GM21619 (cell line): ENCODE data around the gene DDX4.

ENCODE experiments used
- ATAC-seq: cut with Tn5 transposase; IDR thresholded peaks from one replicate; pipeline ENCODE4 v1.9.1; 2021; ENCODE audit not compliant: unreplicated experiment

The DDX4 gene

DNA sequence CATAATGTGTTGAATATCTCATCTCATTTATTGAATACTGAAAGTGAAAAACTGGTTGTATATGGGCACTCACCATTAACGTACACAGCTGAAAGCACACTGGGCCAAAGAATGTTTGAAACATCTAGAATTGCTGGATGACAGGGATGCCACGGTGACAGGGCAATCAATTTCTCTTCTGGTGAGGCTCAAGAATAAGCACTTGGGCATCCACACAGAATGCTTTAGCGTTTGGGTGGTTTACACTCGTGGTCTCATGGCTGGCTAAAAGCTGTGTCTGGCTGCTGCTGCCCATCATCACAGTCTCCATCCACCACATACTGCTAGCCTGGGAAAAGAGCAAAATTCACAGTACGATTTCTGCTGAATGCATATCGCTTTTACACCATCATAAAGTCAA is 82.6 kb downstream of the DDX4 start:
- no peak for ATAC-seq

- no peak for ATAC-seq
These were observed 84.1 kb downstream of the DDX4 start for GRCh38 chr5:55821731-55822512.

DNA sequence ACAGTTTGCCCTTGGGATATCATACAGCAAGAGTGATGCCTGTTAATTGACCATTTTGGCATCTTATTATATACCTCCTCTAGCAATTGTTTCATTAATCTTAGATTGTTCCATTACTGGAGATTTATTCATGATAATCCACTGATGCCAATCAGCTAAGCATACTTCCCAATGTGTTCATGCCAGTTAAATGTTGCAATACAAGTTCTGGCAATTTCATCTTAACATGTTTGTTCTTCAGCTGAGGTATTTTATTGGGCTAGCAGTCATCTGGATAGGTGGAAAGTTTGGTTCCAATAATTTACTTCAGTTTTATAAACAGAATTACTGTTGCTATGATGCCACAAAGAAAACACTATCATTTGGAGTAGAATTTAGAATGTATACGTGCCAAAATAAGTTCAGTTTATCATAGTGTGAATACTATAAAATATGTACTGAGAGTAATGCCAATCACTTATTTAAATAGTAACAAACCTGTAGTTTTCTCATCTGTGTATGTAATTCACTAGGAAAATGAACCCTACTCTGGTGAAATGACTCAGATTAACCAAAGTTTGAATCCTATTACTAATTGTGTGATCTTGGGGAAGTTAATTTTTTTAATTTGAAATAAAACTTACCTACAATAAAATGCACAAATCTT is 85.4 kb downstream of the DDX4 start:
- ATAC-seq = no peak

- ATAC-seq = no peak
These were observed 92.1 kb downstream of the DDX4 start for GRCh38 chr5:55829956-55830355.

- no peak for ATAC-seq
These were observed 94.6 kb downstream of the DDX4 start for GRCh38 chr5:55832446-55832845.

GRCh38 chr5:55836191-55836590 is 98.3 kb downstream of the DDX4 start:
- no peak for ATAC-seq

DNA sequence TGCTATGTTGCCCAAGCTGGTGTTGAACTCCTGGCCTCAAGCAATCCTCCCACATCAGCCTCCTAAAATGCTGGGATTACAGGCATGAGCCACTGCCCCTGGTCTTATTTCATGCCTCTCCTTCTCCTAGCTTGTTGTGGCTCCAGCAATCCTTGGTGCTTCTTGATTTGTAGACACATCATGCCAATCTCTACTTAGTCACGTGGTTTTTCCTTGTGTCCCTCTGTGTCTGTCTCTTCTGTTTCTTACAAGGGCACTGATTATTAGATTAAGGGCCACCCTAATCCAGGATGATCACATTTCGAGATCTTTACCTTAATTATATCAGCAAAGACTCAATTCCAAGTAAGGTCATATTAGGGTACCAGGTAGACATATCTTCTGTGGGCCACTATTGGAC is 104.1 kb downstream of the DDX4 start:
- ATAC-seq = no peak

GRCh38 chr5:55847837-55848236 is 110.0 kb downstream of the DDX4 start:
- no peak for ATAC-seq

DNA sequence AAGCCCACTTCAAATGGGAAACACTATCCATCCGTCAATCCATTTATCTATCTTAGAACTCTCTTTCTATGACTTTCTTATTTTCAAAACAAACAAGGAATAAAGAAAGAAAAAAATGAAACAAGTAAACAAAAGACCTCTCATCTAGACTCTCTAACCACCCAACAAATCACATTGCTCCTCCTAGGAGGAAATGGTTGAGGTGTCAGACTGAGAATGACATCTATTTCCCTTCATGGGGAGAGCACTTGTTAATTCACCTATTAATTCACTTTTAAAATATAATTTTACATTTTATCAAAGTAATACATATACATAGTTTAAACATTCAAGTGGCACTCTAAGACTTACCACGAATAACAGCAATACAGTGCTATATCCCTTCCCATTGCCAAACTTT is 110.9 kb downstream of the DDX4 start:
- ATAC-seq = no peak

GRCh38 chr5:55850839-55851674 is 113.2 kb downstream of the DDX4 start, which contains the start of gene IL31RA:
Gene IL31RA, plus strand, starts transcription at chr5:55851357. Its CDS starts 214 bp downstream, at chr5:55851571.
- ATAC-seq = no peak

DNA sequence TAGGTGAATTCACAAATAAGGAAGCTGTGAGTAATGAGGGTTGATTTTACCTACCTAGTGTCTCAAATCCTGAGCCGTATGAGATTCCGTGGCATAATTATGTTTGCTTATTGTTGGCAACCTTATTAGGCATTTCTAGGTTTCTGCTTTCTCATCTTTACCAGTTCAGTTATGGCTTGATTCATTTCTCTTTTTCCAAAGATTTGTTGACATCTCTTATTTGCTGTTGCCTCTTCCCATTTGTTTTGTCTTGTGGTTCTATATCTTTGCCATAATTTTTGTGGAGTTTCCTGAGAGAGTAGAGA is 113.8 kb downstream of the DDX4 start:
- ATAC-seq = no peak

DNA sequence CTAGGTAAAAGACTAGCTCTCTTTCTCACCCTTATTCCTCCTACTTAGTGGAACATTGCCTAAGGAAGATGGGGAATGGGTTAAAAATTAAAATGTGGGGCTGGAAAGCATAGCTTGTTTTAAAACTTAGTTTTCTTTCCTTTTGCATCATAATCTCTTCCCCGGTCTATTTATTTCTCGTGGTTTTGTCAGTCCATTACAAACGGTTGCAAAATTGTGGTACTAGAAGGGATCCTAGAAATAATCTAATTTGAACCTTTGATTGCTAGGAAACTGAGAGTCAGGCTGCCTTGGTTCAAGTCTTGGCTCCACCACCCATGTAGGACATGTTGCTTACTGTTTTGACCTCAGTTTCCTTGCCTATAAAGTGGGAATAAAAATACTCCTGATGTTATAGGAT is 114.6 kb downstream of the DDX4 start:
- ATAC-seq = no peak

DNA sequence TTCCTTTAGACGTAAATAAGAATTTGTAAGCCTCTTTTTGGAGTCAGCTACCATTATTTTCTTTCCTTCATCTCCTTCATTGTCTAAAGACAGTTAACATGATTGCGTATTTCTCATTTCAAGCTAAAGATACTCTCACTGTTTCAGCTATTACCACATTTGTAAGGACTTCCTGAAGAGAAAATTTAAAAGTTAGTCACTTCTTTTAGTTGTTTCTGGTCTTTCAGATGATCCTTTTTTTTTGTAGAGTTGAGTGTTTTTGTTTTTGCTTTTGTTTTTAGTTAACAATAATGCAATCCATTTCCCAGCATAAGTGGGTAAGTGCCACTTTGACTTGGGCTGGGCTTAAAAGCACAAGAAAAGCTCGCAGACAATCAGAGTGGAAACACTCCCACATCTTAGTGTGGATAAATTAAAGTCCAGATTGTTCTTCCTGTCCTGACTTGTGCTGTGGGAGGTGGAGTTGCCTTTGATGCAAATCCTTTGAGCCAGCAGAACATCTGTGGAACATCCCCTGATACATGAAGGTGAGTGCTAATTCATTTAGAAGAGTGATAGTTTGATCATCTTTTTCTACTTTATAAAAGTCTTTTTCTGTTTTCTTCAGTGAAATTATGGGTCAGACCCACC is 115.3 kb downstream of the DDX4 start:
- no peak for ATAC-seq

DNA sequence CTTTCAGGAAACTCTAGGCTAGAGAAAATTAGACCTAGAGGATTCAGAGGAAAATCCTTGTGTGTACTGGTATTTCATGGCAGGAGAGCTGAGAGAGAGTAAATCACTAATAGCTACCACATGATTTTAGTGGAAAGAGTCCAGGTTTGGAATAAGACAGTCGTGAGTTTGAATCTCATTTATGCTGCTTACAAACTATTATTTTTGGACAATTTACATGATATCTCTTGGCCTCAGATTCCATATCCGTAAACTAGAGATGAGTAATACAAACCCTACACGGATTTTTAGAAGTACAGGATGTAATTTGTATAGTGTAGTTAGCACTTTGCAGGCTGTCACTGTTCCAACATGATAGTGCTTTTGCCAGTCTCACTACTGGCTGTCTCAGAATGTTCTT is 116.0 kb downstream of the DDX4 start:
- no peak for ATAC-seq

GRCh38 chr5:55855509-55855908 is 117.6 kb downstream of the DDX4 start:
- no peak for ATAC-seq

DNA sequence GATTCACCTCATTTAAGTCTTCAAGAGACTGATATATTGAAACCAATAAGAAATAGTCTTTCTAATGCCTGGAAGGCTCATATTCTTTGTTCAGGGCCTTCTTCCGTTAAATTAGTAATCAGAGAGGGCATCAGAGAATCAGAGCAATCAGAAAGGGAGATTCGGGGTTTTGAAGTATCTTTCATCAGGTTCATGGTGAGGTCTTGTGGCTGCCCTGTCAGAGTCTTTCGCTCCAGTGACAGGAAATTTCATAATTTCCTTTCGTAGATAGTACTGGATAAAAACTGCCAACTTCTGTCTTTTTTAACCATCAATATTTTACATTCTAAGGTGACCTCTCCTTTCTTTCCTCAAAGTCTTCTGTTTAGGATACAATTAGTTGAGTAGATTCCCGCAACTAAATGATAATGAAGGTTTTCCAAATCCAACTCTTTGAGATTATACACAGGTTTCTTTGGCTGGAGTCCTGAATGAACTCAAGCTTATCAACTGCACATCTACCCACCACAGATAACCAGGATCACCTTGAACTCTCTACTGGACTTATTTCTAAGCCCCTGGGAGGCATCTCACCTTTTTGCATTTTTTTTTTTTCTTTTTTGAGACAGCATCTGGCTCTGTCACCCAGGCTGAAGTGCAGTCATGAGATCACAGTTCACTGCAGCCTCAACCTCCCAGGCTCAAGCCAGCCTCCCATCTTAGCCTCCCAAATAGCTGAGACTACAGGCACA is 118.8 kb downstream of the DDX4 start:
- ATAC-seq = no peak

DNA sequence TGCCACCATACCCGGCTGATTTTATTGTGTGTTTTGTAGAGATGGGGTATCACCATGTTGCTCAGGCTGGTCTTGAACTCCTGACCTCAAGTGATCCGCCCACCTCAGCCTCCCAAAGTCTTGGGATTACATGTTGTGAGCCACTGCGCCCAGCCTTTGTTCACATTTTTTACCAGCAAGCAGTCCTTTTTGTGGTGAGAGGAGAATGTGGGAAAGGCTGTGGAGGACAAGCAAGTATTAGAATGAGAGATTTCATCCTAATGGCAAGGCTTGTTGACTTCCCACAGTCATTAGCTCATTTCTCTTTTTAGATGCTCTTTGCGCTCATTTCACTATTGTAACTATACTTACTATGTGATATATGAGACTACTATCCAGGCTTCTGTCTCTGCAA is 119.4 kb downstream of the DDX4 start:
- no peak for ATAC-seq

DNA sequence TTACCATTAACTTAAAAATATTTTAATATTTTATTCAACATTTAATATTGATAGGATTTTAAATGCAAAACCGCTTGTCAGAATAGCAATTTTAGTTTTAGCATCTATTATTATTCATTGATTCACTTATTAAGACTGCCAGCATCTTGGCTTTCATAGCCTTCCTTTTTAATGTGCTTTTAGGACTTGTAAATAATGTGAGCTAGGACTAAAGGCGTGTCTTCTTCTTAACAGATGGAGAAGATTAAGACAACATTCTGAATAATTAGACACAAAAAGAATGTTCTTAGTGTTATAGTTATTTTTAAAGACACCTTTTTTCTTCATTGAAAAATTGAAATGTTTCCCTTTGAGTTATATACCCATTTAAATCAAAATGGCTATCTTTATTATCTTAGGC is 120.2 kb downstream of the DDX4 start:
- ATAC-seq = no peak

- no peak for ATAC-seq
These were observed 122.4 kb downstream of the DDX4 start for GRCh38 chr5:55860288-55860687.

DNA sequence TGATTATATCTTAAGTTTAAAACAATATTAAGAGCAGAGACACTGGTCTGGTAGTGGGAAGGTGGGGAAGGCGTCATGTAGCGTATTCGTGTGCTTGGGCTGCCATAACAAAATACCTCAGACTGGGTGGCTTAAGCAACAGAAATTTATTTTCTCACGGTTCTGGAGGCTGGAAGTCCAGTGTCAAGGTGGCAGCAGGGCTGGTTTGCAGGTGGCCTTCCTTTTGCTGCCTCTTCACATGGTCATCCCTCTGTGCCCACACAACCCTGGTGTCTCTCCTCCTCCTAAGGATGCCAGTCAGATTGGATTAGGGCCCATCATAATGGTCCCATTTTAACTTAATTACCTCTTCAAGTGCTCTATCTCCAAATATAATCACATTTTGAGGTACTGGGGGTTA is 122.8 kb downstream of the DDX4 start:
- no peak for ATAC-seq
